H1 (cell line): ENCODE measurements around the gene ROR1. TPM values are rescaled to one million over a fixed set of nuclear protein-coding genes. Genes with fewer than 3 reads are reported as not detected.

ENCODE experiments used
- CTCF ChIA-PET: fragments of 300-600 bp; sonication (Branson Sonifier 250); formaldehyde crosslinking; loops from one replicate; lab custom pipeline; 2021; ENCODE audit not compliant: partially characterized antibody; lab: Charles Lee
- POLR2A ChIA-PET: fragments of 300-600 bp; sonication (Branson Sonifier 250); formaldehyde crosslinking; loops from one replicate; lab custom pipeline; 2021; ENCODE audit warnings: inconsistent platforms; ENCODE audit not compliant: partially characterized antibody; lab: Charles Lee
- DNase-seq, 2 experiments: peaks; one replicate each; pipeline versions ENCODE4 v3.0.0 to v3.0.0-alpha.2; 2010 to 2022; ENCODE audit warnings: low spot score in 2 of 2, low read depth in 1 of 2, mixed read lengths in 1 of 2
- FAIRE-seq: peaks from 2 replicates; lab custom pipeline; 2011; peaks lifted over from hg19 to GRCh38; lab: Jason Lieb, UNC
- H2AFZ ChIP-seq: 2 replicates; pipeline ENCODE4 v1.8.1; 2012; ENCODE audit warnings: low read length, inconsistent platforms
- H2AK5ac ChIP-seq: 2 replicates; pipeline ENCODE4 v1.6.1; 2013; ENCODE audit warnings: low read depth, low read length
- H2BK120ac ChIP-seq: replicated peaks from 2 replicates; pipeline ENCODE3; 2013; ENCODE audit warnings: low read depth, low read length, inconsistent platforms
- H2BK12ac ChIP-seq: 2 replicates; pipeline ENCODE4 v1.6.1; 2013; ENCODE audit warnings: low read depth, low read length
- H2BK15ac ChIP-seq: 2 replicates; pipeline ENCODE4 v1.6.1; 2013; ENCODE audit warnings: low read length
- H2BK20ac ChIP-seq: 2 replicates; pipeline ENCODE4 v1.6.1; 2013; ENCODE audit warnings: low read length
- H2BK5ac ChIP-seq: 2 replicates; pipeline ENCODE4 v1.6.1; 2013; ENCODE audit warnings: low read depth, low read length
- H3K14ac ChIP-seq: 2 replicates; pipeline ENCODE4 v1.6.1; 2013; ENCODE audit warnings: inconsistent platforms; ENCODE audit not compliant: insufficient read length
- H3K18ac ChIP-seq: 2 replicates; pipeline ENCODE4 v1.6.1; 2013; ENCODE audit warnings: low read length; ENCODE audit errors: extremely low read depth
- H3K23ac ChIP-seq: 2 replicates; pipeline ENCODE4 v1.6.1; 2013; ENCODE audit warnings: inconsistent platforms; ENCODE audit not compliant: insufficient read length
- H3K23me2 ChIP-seq: 2 replicates; pipeline ENCODE4 v1.6.1; 2013; ENCODE audit warnings: low read depth, low read length
- H3K27ac ChIP-seq: 2 replicates; pipeline ENCODE4 v1.6.1; 2011; ENCODE audit warnings: low read depth, low read length, inconsistent platforms
- H3K27me3 ChIP-seq, 4 experiments: replicated peaks in 1 of 4; 1 replicate in 1 of 4; 2 replicates in 3 of 4; pipeline versions ENCODE4 v1.6.1 to v1.8.1; 2011 to 2013; ENCODE audit warnings: low read length in 3 of 4, mild to moderate bottlenecking in 3 of 4, inconsistent platforms in 2 of 4, mixed read lengths in 2 of 4, moderate library complexity in 1 of 4; ENCODE audit not compliant: control insufficient read depth in 3 of 4, insufficient read depth in 3 of 4; ENCODE audit errors: extremely low read depth in 1 of 4
- H3K36me3 ChIP-seq, 4 experiments: 2 replicates each; pipeline versions ENCODE4 v1.6.1 to v1.8.1; 2011 to 2013; ENCODE audit warnings: mild to moderate bottlenecking in 4 of 4, low read length in 3 of 4, moderate library complexity in 2 of 4, control low read depth in 1 of 4, inconsistent platforms in 1 of 4; ENCODE audit not compliant: insufficient read depth in 4 of 4, control insufficient read depth in 2 of 4
- H3K4ac ChIP-seq: replicated peaks from 2 replicates; pipeline ENCODE3; 2013; ENCODE audit warnings: low read length, low read depth, mixed read lengths, inconsistent platforms; ENCODE audit not compliant: insufficient read length
- H3K4me1 ChIP-seq, 4 experiments: replicated peaks in 1 of 4; 1 replicate in 1 of 4; 2 replicates in 3 of 4; pipeline versions ENCODE4 v1.6.1 to v1.8.1; 2011 to 2013; ENCODE audit warnings: low read length in 3 of 4, inconsistent platforms in 2 of 4, mixed read lengths in 1 of 4; ENCODE audit not compliant: insufficient read depth in 4 of 4, control insufficient read depth in 3 of 4
- H3K4me2 ChIP-seq, 2 experiments: 2 replicates each; pipeline versions ENCODE4 v1.6.1 to v1.8.1; 2011 to 2013; ENCODE audit warnings: low read depth in 2 of 2, low read length in 2 of 2, control low read depth in 1 of 2, inconsistent platforms in 1 of 2, mild to moderate bottlenecking in 1 of 2; ENCODE audit not compliant: insufficient read depth in 1 of 2
- H3K4me3 ChIP-seq, 4 experiments: fragments of 200-600, 300-600 bp in 1 of 4; sonication (generic), shearing (Covaris generic), sonication (Bioruptor Twin) in 1 of 4; 2 replicates each; pipeline versions ENCODE4 v1.5.1 to v1.8.1; 2011 to 2016; ENCODE audit warnings: low read length in 4 of 4, low read depth in 3 of 4, control low read depth in 2 of 4, inconsistent platforms in 2 of 4, mild to moderate bottlenecking in 2 of 4, mixed read lengths in 1 of 4, moderate library complexity in 1 of 4; ENCODE audit not compliant: insufficient read depth in 2 of 4; ENCODE audit errors: extremely low read depth in 1 of 4
- H3K56ac ChIP-seq: replicated peaks from 2 replicates; pipeline ENCODE3; 2013; ENCODE audit warnings: low read depth, mild to moderate bottlenecking, mixed read lengths, low read length, inconsistent platforms; ENCODE audit not compliant: insufficient read length
- H3K79me1 ChIP-seq: 2 replicates; pipeline ENCODE4 v1.6.1; 2013; ENCODE audit warnings: low read depth, low read length, control low read depth
- H3K79me2 ChIP-seq, 2 experiments: 2 replicates each; pipeline versions ENCODE4 v1.6.1 to v1.8.1; 2012 to 2013; ENCODE audit warnings: low read length in 2 of 2, mild to moderate bottlenecking in 2 of 2, inconsistent platforms in 1 of 2; ENCODE audit not compliant: insufficient read depth in 2 of 2, control insufficient read depth in 1 of 2
- H3K9ac ChIP-seq, 4 experiments: replicated peaks in 1 of 4; 1 replicate in 1 of 4; 2 replicates in 3 of 4; pipeline versions ENCODE4 v1.6.1 to v1.8.1; 2011 to 2013; ENCODE audit warnings: low read depth in 3 of 4, low read length in 3 of 4, control low read depth in 2 of 4, mild to moderate bottlenecking in 2 of 4, moderate library complexity in 2 of 4, inconsistent platforms in 1 of 4; ENCODE audit errors: extremely low read depth in 1 of 4
- H3K9me3 ChIP-seq, 2 experiments: 2 replicates each; pipeline versions ENCODE4 v1.6.1 to v1.8.1; 2012 to 2013; ENCODE audit warnings: mild to moderate bottlenecking in 2 of 2, moderate library complexity in 2 of 2, control low read depth in 1 of 2, inconsistent platforms in 1 of 2, low read depth in 1 of 2, low read length in 1 of 2, mixed read lengths in 1 of 2; ENCODE audit not compliant: insufficient read depth in 2 of 2
- H4K20me1 ChIP-seq, 2 experiments: replicated peaks in 1 of 2; 2 replicates each; pipeline versions ENCODE3 to v1.8.1; 2011 to 2013; ENCODE audit warnings: inconsistent platforms in 2 of 2, low read length in 2 of 2, mild to moderate bottlenecking in 1 of 2; ENCODE audit not compliant: insufficient read depth in 2 of 2, control insufficient read depth in 1 of 2
- H4K5ac ChIP-seq: 2 replicates; pipeline ENCODE4 v1.6.1; 2013; ENCODE audit warnings: low read length, low read depth, mixed read lengths, inconsistent platforms; ENCODE audit not compliant: insufficient read length
- H4K8ac ChIP-seq: 2 replicates; pipeline ENCODE4 v1.8.0; 2013; ENCODE audit warnings: mild to moderate bottlenecking, moderate library complexity, low read length, inconsistent platforms; ENCODE audit not compliant: insufficient read depth; ENCODE audit errors: extremely low read depth
- H4K91ac ChIP-seq: replicated peaks from 2 replicates; pipeline ENCODE3; 2013; ENCODE audit warnings: low read length, mixed read lengths, inconsistent platforms; ENCODE audit not compliant: insufficient read length
- E2F6 ChIP-seq: IDR thresholded peaks from 2 replicates; pipeline ENCODE4 v1.6.1; 2012; ENCODE audit warnings: inconsistent platforms
- EGR1 ChIP-seq: IDR thresholded peaks from 2 replicates; pipeline ENCODE4 v1.6.1; 2011; ENCODE audit warnings: low read depth, low read length, borderline replicate concordance
- HDAC2 ChIP-seq, 2 experiments: fragments of 300-600 bp in 1 of 2; sonication (generic) in 1 of 2; IDR thresholded peaks; 2 replicates each; pipeline ENCODE4 v1.6.1; 2011 to 2012; ENCODE audit warnings: low read depth in 2 of 2, low read length in 2 of 2, mild to moderate bottlenecking in 2 of 2, moderate library complexity in 2 of 2, borderline replicate concordance in 1 of 2, inconsistent platforms in 1 of 2
- RFX5 ChIP-seq: IDR thresholded peaks from 2 replicates; pipeline ENCODE4 v1.6.1; 2011; ENCODE audit warnings: low read depth, low read length, improper control_type of control experiment, borderline replicate concordance
- ZNF274 ChIP-seq: IDR thresholded peaks from 2 replicates; pipeline ENCODE4 v1.7.0; 2012; ENCODE audit warnings: low read length, borderline replicate concordance; ENCODE audit errors: extremely low read depth
- WGBS, 2 experiments: shearing (Covaris generic) in 1 of 2; methylation state at CpG; one replicate each; pipeline versions ENCODE4 v1.1.6 to v1.1.7; 2013 to 2015; ENCODE audit warnings: low lambda C conversion rate in 2 of 2, mixed read lengths in 2 of 2, inconsistent platforms in 1 of 2, low coverage in 1 of 2, missing lambda C conversion rate in 1 of 2; ENCODE audit not compliant: insufficient replicate concordance in 2 of 2, insufficient coverage in 1 of 2, insufficient read length in 1 of 2; ENCODE audit errors: extremely low coverage in 1 of 2, missing lambda C conversion rate in 1 of 2; 5-methylcytosine and 5-hydroxymethylcytosine counted together
- polyA plus RNA-seq, 7 experiments: library from polyadenylated mRNA; depleted of rRNA in 3 of 7; stranded (reverse) in 5 of 7; unstranded in 2 of 7; fragments of >200 nt in 5 of 7; fragments of 200-250 nt in 2 of 7; gene quantifications; 1 replicate in 5 of 7; 2 replicates in 1 of 7; 4 replicates in 1 of 7; pipeline versions ENCODE4 v1.2.1 to v1.2.3, GENCODE V29; 2011 to 2013; ENCODE audit warnings: missing spikeins in 2 of 7, mixed read lengths in 2 of 7
- total RNA-seq: library from RNA; stranded (reverse); fragmentation: NEBNext Ultra II Directional; extraction: Animal tissue kit (Norgen Biotek cat#: 25700); gene quantifications from 2 replicates; pipeline ENCODE4 v1.2.1, GENCODE V29; 2021

The ROR1 gene
- total and polyA plus RNA-seq, 2 of the 8 experiments (the other 6 are each of a cell fraction or from before 2014, with no cell fraction given), result 33.6 to 73.6 TPM

GRCh38 chr1:63831409-63831808 lies 57.6 kb downstream of the ROR1 start:
- peaks cover 6 to 30% (median 23%) of the 10 kb centered on the region in 4 experiments for H3K4me1 ChIP-seq
- no peak overlapping the region for H2AFZ ChIP-seq
- H3K56ac ChIP-seq, result no peak overlapping the region
- no peak overlapping the region for H3K23ac ChIP-seq
- H3K9ac ChIP-seq, result no peak overlapping the region
- H2BK12ac ChIP-seq, result no peak overlapping the region; the same call in 1 of the 2 replicates
- no peak overlapping the region for H4K91ac ChIP-seq
- H2AK5ac ChIP-seq, result no peak overlapping the region; the same call in 1 of the 2 replicates
- ChIA-PET CTCF (interaction anchor here (1.2 to 1.5 kb wide), 3 partner anchors 12 to 112 kb away, joined by 3 to 6 read pairs (median 4); no protein-coding TSS in a partner anchor), POLR2A (interaction anchor here (3.1 kb wide), 1 partner anchor 12 kb away, joined by 9 read pairs; no protein-coding TSS in a partner anchor)
- no peak overlapping the region for H3K18ac ChIP-seq
- FAIRE-seq (no peak), DNase-seq (no peak)
- H3K4ac ChIP-seq, result no peak overlapping the region
- H4K20me1 ChIP-seq, result peaks cover 5 to 11% of the 10 kb centered on the region in 2 experiments
- WGBS, 2 experiments, result 89% methylated on average over 1 of the region's 1 CpG; no CpG with 5 or more reads in 1 of the 2 experiments
- H3K79me1 ChIP-seq, result peaks cover 6% of the 10 kb centered on the region
- H3K79me2 ChIP-seq, result peaks cover 24 to 100% of the 10 kb centered on the region in 2 experiments
- H3K9me3 ChIP-seq, result no peaks in the 10 kb centered on the region
- H2BK120ac ChIP-seq, result no peak overlapping the region
- no peak overlapping the region for H3K14ac ChIP-seq
- H4K5ac ChIP-seq, result no peak overlapping the region
- no peak overlapping the region for H2BK15ac ChIP-seq
- no peak overlapping the region for H3K4me3 ChIP-seq
- no peak overlapping the region; the same call in 1 of the 2 replicates for H4K8ac ChIP-seq
- H3K36me3 ChIP-seq, result no peaks in the 10 kb centered on the region
- H2BK5ac ChIP-seq, result 0 out of 2 replicates have a peak overlapping the region, but pooled peaks have one; percentile 48
- no peak overlapping the region for H2BK20ac ChIP-seq
- no peak overlapping the region for H3K27ac ChIP-seq
- no peaks in the 10 kb centered on the region for H3K27me3 ChIP-seq
- no peak overlapping the region for H3K4me2 ChIP-seq
- TF ChIP-seq ZNF274 (no peak), HDAC2 (IDR thresholded peaks at IDR 0.05; ENCODE audit: borderline replicate concordance in 1 of 2, low read depth in 2 of 2, low read length in 2 of 2) (no peak), E2F6 (no peak), RFX5 (no peak), EGR1 (no peak)
- H3K23me2 ChIP-seq, result no peaks in the 10 kb centered on the region
